ENCODE data around the gene PAX4. TPM values are rescaled to one million over a fixed set of nuclear protein-coding genes. Genes with fewer than 3 reads are reported as not detected.

Gene PAX4
- polyA plus RNA-seq, 1 of the 3 experiments (the other 2 are of a cell fraction) = not detected

DNA sequence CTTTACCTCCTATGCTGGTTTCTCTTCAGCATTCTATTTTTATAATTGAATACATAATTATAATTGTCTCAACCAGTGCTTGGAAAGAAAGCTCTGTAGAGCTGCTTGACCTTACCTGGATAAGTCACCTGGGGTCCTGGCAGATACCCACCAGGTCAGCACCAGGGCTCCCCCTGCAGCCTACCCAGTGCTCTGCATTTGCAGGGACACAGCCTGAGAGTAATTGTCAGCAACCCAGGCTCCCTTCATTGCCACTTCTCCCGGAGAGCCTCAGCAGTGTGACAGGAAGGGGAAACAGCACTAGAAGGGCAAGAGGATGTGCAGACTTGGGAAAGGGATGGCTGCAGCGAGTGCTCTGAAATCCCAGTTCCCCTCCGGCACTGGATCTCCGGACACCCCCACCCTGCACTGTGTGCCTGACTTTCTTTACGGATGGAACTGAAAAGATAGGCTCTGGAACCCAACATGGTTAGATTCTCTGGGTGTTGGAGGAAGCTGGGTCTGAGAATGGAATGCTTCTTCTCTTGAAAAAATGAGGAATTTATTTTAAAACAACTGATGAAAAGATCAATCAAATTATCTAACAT lies 11.4 kb upstream of the PAX4 start:
- TF ChIP-seq, protein P1, sequence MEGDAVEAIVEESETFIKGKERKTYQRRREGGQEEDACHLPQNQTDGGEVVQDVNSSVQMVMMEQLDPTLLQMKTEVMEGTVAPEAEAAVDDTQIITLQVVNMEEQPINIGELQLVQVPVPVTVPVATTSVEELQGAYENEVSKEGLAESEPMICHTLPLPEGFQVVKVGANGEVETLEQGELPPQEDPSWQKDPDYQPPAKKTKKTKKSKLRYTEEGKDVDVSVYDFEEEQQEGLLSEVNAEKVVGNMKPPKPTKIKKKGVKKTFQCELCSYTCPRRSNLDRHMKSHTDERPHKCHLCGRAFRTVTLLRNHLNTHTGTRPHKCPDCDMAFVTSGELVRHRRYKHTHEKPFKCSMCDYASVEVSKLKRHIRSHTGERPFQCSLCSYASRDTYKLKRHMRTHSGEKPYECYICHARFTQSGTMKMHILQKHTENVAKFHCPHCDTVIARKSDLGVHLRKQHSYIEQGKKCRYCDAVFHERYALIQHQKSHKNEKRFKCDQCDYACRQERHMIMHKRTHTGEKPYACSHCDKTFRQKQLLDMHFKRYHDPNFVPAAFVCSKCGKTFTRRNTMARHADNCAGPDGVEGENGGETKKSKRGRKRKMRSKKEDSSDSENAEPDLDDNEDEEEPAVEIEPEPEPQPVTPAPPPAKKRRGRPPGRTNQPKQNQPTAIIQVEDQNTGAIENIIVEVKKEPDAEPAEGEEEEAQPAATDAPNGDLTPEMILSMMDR (IDR thresholded peaks at IDR 0.05) = peak; percentile 55
- peak; percentile 18 for TF ChIP-seq SMC3 (IDR thresholded peaks at IDR 0.05; ENCODE audit: low read depth, low read length)
- no peak for TF ChIP-seq TAF1 (IDR thresholded peaks at IDR 0.05; ENCODE audit: borderline replicate concordance, low read depth, low read length)
- TF ChIP-seq RXRA (IDR thresholded peaks at IDR 0.05; ENCODE audit: borderline replicate concordance, low read depth) = no peak
- no peak for TF ChIP-seq NRF1 (IDR thresholded peaks at IDR 0.05; ENCODE audit: low read depth, low read length)
- TF ChIP-seq, protein P2, sequence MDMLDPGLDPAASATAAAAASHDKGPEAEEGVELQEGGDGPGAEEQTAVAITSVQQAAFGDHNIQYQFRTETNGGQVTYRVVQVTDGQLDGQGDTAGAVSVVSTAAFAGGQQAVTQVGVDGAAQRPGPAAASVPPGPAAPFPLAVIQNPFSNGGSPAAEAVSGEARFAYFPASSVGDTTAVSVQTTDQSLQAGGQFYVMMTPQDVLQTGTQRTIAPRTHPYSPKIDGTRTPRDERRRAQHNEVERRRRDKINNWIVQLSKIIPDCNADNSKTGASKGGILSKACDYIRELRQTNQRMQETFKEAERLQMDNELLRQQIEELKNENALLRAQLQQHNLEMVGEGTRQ (IDR thresholded peaks at IDR 0.05; ENCODE audit: borderline replicate concordance, low read depth, low read length) = no peak
- TF ChIP-seq RFX5 (IDR thresholded peaks at IDR 0.05; ENCODE audit: low read length) = no peak
- no peak for TF ChIP-seq MXI1 (IDR thresholded peaks at IDR 0.05; ENCODE audit: low read depth, low read length)
- no peak for TF ChIP-seq FOXM1 (IDR thresholded peaks at IDR 0.05; ENCODE audit: low read depth)
- peak; percentile 58 for TF ChIP-seq RAD21 (IDR thresholded peaks at IDR 0.05; ENCODE audit: low read length)
- DNase-seq = peak; percentile 58
- H3K79me2 ChIP-seq (ENCODE audit: insufficient read depth) = no peaks in the 10 kb centered on the region
- no peak overlapping the region for H3K4me2 ChIP-seq
- CTCF ChIA-PET = interaction anchor here (0.8 to 1.9 kb wide), 11 partner anchors 9 to 535 kb away, joined by 3 to 8 read pairs (median 3); partner anchors contain the start of gene GCC1
- 53% methylated on average over 5 of the region's 5 CpGs for WGBS (ENCODE audit: low lambda C conversion rate)
- no peak overlapping the region for H3K27ac ChIP-seq (ENCODE audit: low read depth in 2 of 2, low read length in 1 of 2)
- no peaks in the 10 kb centered on the region; a peak in 1 of 4 replicates for H3K4me1 ChIP-seq (ENCODE audit: control insufficient read depth in 1 of 2, insufficient read depth in 2 of 2, low read depth in 1 of 2, low read length in 1 of 2)
- no peaks in the 10 kb centered on the region for H4K20me1 ChIP-seq (ENCODE audit: insufficient read depth)
- H3F3A ChIP-seq (replicated peaks; ENCODE audit: insufficient read depth) = no peaks in the 10 kb centered on the region
- POLR2A ChIA-PET = no interaction called here
- no peaks in the 10 kb centered on the region for H3K9me2 ChIP-seq
- H3K9ac ChIP-seq = no peak overlapping the region
- H3K4me3 ChIP-seq (ENCODE audit: low read depth in 2 of 2, low read length in 1 of 2) = no peak overlapping the region
- no peaks in the 10 kb centered on the region for H3K36me3 ChIP-seq (replicated peaks in 1 of 2; ENCODE audit: control insufficient read depth in 1 of 2, insufficient read depth in 2 of 2, low read length in 1 of 2)
- no peaks in the 10 kb centered on the region for H3K27me3 ChIP-seq (ENCODE audit: insufficient read depth)
- no peaks in the 10 kb centered on the region for H3K9me3 ChIP-seq
- H2AFZ ChIP-seq (ENCODE audit: low read depth) = no peak overlapping the region

DNA sequence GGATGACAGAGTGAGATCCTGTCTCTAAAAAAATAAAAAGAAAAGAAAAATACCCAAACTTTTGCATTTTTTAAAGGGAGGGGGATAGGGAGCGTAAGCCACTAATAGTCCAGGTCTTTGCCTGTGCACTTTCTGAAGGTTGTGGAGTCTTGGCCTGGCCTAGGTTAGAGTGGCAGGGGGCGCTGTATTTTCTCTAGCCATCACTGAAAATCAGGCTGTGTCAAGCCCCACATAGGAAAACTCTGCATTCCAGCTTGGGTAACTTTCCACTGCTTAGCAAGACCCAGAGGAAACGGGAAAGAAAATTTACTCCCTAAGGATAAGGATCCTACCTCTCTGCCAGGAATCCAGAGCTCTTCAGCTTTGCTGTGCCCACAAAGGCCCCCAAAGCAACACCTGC lies 10.5 kb upstream of the PAX4 start:
- H3K4me3 ChIP-seq (ENCODE audit: low read depth in 2 of 2, low read length in 1 of 2) = no peak overlapping the region
- 55% methylated on average over 3 of the region's 3 CpGs for WGBS (ENCODE audit: low lambda C conversion rate)
- DNase-seq = no peak
- H3K36me3 ChIP-seq (replicated peaks in 1 of 2; ENCODE audit: control insufficient read depth in 1 of 2, insufficient read depth in 2 of 2, low read length in 1 of 2) = no peaks in the 10 kb centered on the region
- no peaks in the 10 kb centered on the region; the same call in 1 of the 2 replicates for H3K27me3 ChIP-seq (ENCODE audit: insufficient read depth)
- H2AFZ ChIP-seq (ENCODE audit: low read depth) = no peak overlapping the region
- TF ChIP-seq, protein P1 (IDR thresholded peaks at IDR 0.05) = peak; percentile 32
- TF ChIP-seq TAF1 (IDR thresholded peaks at IDR 0.05; ENCODE audit: borderline replicate concordance, low read depth, low read length) = no peak
- H3K27ac ChIP-seq (ENCODE audit: low read depth in 2 of 2, low read length in 1 of 2) = no peak overlapping the region
- H4K20me1 ChIP-seq (ENCODE audit: insufficient read depth) = no peaks in the 10 kb centered on the region
- no peak overlapping the region for H3K4me2 ChIP-seq
- ChIA-PET POLR2A (no interaction called here), CTCF (interaction anchor here (0.8 to 1.9 kb wide), 13 partner anchors 8 to 580 kb away, joined by 3 to 8 read pairs (median 3); partner anchors contain the start of gene GCC1)
- H3K4me1 ChIP-seq (ENCODE audit: control insufficient read depth in 1 of 2, insufficient read depth in 2 of 2, low read depth in 1 of 2, low read length in 1 of 2) = no peaks in the 10 kb centered on the region; a peak in 1 of 4 replicates
- H3F3A ChIP-seq (replicated peaks; ENCODE audit: insufficient read depth) = no peaks in the 10 kb centered on the region
- no peaks in the 10 kb centered on the region for H3K79me2 ChIP-seq (ENCODE audit: insufficient read depth)
- no peaks in the 10 kb centered on the region for H3K9me3 ChIP-seq
- H3K9me2 ChIP-seq = no peaks in the 10 kb centered on the region
- no peak overlapping the region for H3K9ac ChIP-seq
